ENCODE data around the gene RNF34. TPM values are rescaled to one million over a fixed set of nuclear protein-coding genes. Genes with fewer than 3 reads are reported as not detected.

RNF34 gene
- polyA plus RNA-seq, 1 of the 3 experiments (the other 2 are of a cell fraction): 29.4 TPM

DNA sequence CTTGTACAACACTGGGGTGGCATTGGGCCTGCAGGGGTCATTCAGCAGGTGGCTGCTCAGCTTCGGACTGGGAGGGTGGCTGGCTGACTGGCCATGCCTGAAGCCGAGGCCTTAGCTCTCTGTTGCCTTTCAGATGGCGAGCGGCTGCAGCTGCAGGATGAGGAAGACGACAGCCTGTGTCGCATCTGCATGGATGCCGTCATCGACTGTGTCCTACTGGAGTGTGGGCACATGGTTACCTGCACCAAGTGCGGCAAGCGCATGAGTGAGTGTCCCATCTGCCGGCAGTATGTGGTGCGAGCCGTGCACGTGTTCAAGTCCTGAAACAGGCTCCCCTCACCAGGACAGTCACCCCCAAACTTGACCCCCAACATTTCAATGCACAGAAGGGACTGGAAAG lies 23.3 kb downstream of the RNF34 start:
- H3F3A ChIP-seq (replicated peaks; ENCODE audit: insufficient read depth): no peaks in the 10 kb centered on the region
- H3K36me3 ChIP-seq (replicated peaks in 1 of 2; ENCODE audit: control insufficient read depth in 1 of 2, insufficient read depth in 2 of 2, low read length in 1 of 2): peaks cover 59 to 61% of the 10 kb centered on the region in 2 experiments
- POLR2A ChIA-PET: no interaction called here
- 0 out of 4 replicates have a peak, but pooled peaks cover 0 to 3% of the 10 kb centered on the region in 2 experiments for H3K4me1 ChIP-seq (ENCODE audit: control insufficient read depth in 1 of 2, insufficient read depth in 2 of 2, low read depth in 1 of 2, low read length in 1 of 2)
- no peaks in the 10 kb centered on the region; the same call in 1 of the 2 replicates for H4K20me1 ChIP-seq (ENCODE audit: insufficient read depth)
- no peaks in the 10 kb centered on the region for H3K27me3 ChIP-seq (ENCODE audit: insufficient read depth)
- H3K9ac ChIP-seq: no peak overlapping the region
- H3K27ac ChIP-seq (ENCODE audit: low read depth in 2 of 2, low read length in 1 of 2): no peak overlapping the region
- CTCF ChIA-PET: interaction anchor here (1.1 to 6.3 kb wide), 2 partner anchors 20 to 99 kb away, joined by 3 to 40 read pairs; no protein-coding TSS in a partner anchor
- no peak overlapping the region for H3K4me2 ChIP-seq
- DNase-seq: no peak
- H3K4me3 ChIP-seq (ENCODE audit: low read depth in 2 of 2, low read length in 1 of 2): no peak overlapping the region
- H3K79me2 ChIP-seq (ENCODE audit: insufficient read depth): no peaks in the 10 kb centered on the region; the same call in 1 of the 2 replicates
- TF ChIP-seq, protein P1, sequence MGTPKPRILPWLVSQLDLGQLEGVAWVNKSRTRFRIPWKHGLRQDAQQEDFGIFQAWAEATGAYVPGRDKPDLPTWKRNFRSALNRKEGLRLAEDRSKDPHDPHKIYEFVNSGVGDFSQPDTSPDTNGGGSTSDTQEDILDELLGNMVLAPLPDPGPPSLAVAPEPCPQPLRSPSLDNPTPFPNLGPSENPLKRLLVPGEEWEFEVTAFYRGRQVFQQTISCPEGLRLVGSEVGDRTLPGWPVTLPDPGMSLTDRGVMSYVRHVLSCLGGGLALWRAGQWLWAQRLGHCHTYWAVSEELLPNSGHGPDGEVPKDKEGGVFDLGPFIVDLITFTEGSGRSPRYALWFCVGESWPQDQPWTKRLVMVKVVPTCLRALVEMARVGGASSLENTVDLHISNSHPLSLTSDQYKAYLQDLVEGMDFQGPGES (IDR thresholded peaks at IDR 0.05; ENCODE audit: low read depth, low read length): no peak
- TF ChIP-seq, protein P2, sequence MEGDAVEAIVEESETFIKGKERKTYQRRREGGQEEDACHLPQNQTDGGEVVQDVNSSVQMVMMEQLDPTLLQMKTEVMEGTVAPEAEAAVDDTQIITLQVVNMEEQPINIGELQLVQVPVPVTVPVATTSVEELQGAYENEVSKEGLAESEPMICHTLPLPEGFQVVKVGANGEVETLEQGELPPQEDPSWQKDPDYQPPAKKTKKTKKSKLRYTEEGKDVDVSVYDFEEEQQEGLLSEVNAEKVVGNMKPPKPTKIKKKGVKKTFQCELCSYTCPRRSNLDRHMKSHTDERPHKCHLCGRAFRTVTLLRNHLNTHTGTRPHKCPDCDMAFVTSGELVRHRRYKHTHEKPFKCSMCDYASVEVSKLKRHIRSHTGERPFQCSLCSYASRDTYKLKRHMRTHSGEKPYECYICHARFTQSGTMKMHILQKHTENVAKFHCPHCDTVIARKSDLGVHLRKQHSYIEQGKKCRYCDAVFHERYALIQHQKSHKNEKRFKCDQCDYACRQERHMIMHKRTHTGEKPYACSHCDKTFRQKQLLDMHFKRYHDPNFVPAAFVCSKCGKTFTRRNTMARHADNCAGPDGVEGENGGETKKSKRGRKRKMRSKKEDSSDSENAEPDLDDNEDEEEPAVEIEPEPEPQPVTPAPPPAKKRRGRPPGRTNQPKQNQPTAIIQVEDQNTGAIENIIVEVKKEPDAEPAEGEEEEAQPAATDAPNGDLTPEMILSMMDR (IDR thresholded peaks at IDR 0.05): no peak
- TF ChIP-seq EP300 (IDR thresholded peaks at IDR 0.05; ENCODE audit: borderline replicate concordance in 1 of 2, low read depth in 1 of 2, low read length in 1 of 2) (no peak), TAF1 (IDR thresholded peaks at IDR 0.05; ENCODE audit: borderline replicate concordance, low read depth, low read length) (no peak), TEAD4 (IDR thresholded peaks at IDR 0.05; ENCODE audit: borderline replicate concordance, insufficient read depth) (no peak), FOXM1 (IDR thresholded peaks at IDR 0.05; ENCODE audit: low read depth) (no peak), JUND (IDR thresholded peaks at IDR 0.05) (no peak), SMC3 (IDR thresholded peaks at IDR 0.05; ENCODE audit: low read depth, low read length) (no peak), NRF1 (IDR thresholded peaks at IDR 0.05; ENCODE audit: low read depth, low read length) (no peak), EZH2phosphoT487 (IDR thresholded peaks at IDR 0.05; ENCODE audit: borderline replicate concordance, low read depth) (no peak), RCOR1 (IDR thresholded peaks at IDR 0.05; ENCODE audit: low read length) (no peak), GATA2 (CRISPR knock-in tag; IDR thresholded peaks at IDR 0.05) (no peak), TCF12 (IDR thresholded peaks at IDR 0.05) (no peak)
- TF ChIP-seq, protein P3, sequence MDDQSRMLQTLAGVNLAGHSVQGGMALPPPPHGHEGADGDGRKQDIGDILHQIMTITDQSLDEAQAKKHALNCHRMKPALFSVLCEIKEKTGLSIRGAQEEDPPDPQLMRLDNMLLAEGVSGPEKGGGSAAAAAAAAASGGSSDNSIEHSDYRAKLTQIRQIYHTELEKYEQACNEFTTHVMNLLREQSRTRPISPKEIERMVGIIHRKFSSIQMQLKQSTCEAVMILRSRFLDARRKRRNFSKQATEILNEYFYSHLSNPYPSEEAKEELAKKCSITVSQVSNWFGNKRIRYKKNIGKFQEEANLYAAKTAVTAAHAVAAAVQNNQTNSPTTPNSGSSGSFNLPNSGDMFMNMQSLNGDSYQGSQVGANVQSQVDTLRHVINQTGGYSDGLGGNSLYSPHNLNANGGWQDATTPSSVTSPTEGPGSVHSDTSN (IDR thresholded peaks at IDR 0.05): no peak
- TF ChIP-seq, protein P4, sequence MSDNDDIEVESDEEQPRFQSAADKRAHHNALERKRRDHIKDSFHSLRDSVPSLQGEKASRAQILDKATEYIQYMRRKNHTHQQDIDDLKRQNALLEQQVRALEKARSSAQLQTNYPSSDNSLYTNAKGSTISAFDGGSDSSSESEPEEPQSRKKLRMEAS (IDR thresholded peaks at IDR 0.05; ENCODE audit: low read depth): no peak
- TF ChIP-seq, protein P5, sequence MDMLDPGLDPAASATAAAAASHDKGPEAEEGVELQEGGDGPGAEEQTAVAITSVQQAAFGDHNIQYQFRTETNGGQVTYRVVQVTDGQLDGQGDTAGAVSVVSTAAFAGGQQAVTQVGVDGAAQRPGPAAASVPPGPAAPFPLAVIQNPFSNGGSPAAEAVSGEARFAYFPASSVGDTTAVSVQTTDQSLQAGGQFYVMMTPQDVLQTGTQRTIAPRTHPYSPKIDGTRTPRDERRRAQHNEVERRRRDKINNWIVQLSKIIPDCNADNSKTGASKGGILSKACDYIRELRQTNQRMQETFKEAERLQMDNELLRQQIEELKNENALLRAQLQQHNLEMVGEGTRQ (IDR thresholded peaks at IDR 0.05; ENCODE audit: borderline replicate concordance, low read depth, low read length): no peak
- TF ChIP-seq, protein P6, sequence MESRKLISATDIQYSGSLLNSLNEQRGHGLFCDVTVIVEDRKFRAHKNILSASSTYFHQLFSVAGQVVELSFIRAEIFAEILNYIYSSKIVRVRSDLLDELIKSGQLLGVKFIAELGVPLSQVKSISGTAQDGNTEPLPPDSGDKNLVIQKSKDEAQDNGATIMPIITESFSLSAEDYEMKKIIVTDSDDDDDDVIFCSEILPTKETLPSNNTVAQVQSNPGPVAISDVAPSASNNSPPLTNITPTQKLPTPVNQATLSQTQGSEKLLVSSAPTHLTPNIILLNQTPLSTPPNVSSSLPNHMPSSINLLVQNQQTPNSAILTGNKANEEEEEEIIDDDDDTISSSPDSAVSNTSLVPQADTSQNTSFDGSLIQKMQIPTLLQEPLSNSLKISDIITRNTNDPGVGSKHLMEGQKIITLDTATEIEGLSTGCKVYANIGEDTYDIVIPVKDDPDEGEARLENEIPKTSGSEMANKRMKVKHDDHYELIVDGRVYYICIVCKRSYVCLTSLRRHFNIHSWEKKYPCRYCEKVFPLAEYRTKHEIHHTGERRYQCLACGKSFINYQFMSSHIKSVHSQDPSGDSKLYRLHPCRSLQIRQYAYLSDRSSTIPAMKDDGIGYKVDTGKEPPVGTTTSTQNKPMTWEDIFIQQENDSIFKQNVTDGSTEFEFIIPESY (IDR thresholded peaks at IDR 0.05; ENCODE audit: borderline replicate concordance, low read depth): no peak
- no peaks in the 10 kb centered on the region for H3K9me2 ChIP-seq
- 96% methylated on average over 12 of the region's 14 CpGs for WGBS (ENCODE audit: low lambda C conversion rate)
- no peaks in the 10 kb centered on the region for H3K9me3 ChIP-seq
- no peak overlapping the region for H2AFZ ChIP-seq (ENCODE audit: low read depth)
